SK-N-SH treated with all-trans-retinoic acid at 6 μM for 48 hours (cell line): ENCODE data around the gene DVL1.

Experiments
- ATAC-seq: fragments of 200-7000 bp; cut with Tn5 transposase; 3 replicates; pipeline ENCODE4 v1.9.1; 2020; ENCODE audit warnings: mild to moderate bottlenecking, moderate library complexity
- ARNTL ChIP-seq: fragments of 450-650 bp; formaldehyde crosslinking; IDR thresholded peaks from 2 replicates; pipeline ENCODE4 v1.5.0; 2020; ENCODE audit warnings: low read depth, mild to moderate bottlenecking, moderate library complexity, borderline replicate concordance
- BACH2 ChIP-seq: fragments of 250-450 bp; sonication (Bioruptor Pico); IDR thresholded peaks from 2 replicates; pipeline ENCODE4 v1.9.0; 2021; ENCODE audit warnings: mild to moderate bottlenecking, borderline replicate concordance
- CREB5 ChIP-seq: fragments of 250-450 bp; sonication (Bioruptor Pico); IDR thresholded peaks from 2 replicates; pipeline ENCODE4 v1.5.1; 2020; ENCODE audit warnings: low read depth, mild to moderate bottlenecking, moderate library complexity
- CSDC2 ChIP-seq: fragments of 250-450 bp; sonication (Bioruptor Pico); IDR thresholded peaks from 2 replicates; pipeline ENCODE4 v1.5.0; 2020; ENCODE audit warnings: mild to moderate bottlenecking, moderate library complexity
- CSRNP3 ChIP-seq: fragments of 250-450 bp; sonication (Bioruptor Pico); IDR thresholded peaks from 2 replicates; pipeline ENCODE4 v1.5.1; 2021; ENCODE audit warnings: mild to moderate bottlenecking, moderate library complexity
- ESRRG ChIP-seq: fragments of 250-450 bp; sonication (Bioruptor Pico); IDR thresholded peaks from 2 replicates; pipeline ENCODE4 v1.6.1; 2021; ENCODE audit warnings: mild to moderate bottlenecking
- GLIS3 ChIP-seq: fragments of 250-450 bp; sonication (Bioruptor Pico); IDR thresholded peaks from 2 replicates; pipeline ENCODE4 v1.5.0; 2020; ENCODE audit warnings: mild to moderate bottlenecking, moderate library complexity
- ISL1 ChIP-seq: fragments of 250-450 bp; sonication (Bioruptor Pico); IDR thresholded peaks from 2 replicates; pipeline ENCODE4 v2.1.2; 2022; ENCODE audit warnings: mild to moderate bottlenecking, moderate library complexity
- PATZ1 ChIP-seq: fragments of 250-450 bp; sonication (Bioruptor Pico); IDR thresholded peaks from 2 replicates; pipeline ENCODE4 v1.8.0; 2020; ENCODE audit warnings: mild to moderate bottlenecking, moderate library complexity, borderline replicate concordance
- POU6F1 ChIP-seq: fragments of 250-450 bp; sonication (Bioruptor Pico); IDR thresholded peaks from 2 replicates; pipeline ENCODE4 v1.8.0; 2021; ENCODE audit warnings: low read depth, mild to moderate bottlenecking, moderate library complexity, borderline replicate concordance
- PPARA ChIP-seq: fragments of 250-450 bp; sonication (Bioruptor Pico); IDR thresholded peaks from 2 replicates; pipeline ENCODE4 v1.5.0; 2020; ENCODE audit warnings: mild to moderate bottlenecking, borderline replicate concordance
- SNAI2 ChIP-seq: fragments of 250-450 bp; sonication (Bioruptor Pico); IDR thresholded peaks from 2 replicates; pipeline ENCODE4 v1.5.0; 2020; ENCODE audit warnings: mild to moderate bottlenecking, moderate library complexity
- TCF4 ChIP-seq: fragments of 250-450 bp; sonication (Bioruptor Pico); IDR thresholded peaks from 2 replicates; pipeline ENCODE4 v1.8.0; 2021; ENCODE audit warnings: mild to moderate bottlenecking, moderate library complexity, borderline replicate concordance
- ZC3H10 ChIP-seq: fragments of 250-450 bp; sonication (Bioruptor Pico); IDR thresholded peaks from 2 replicates; pipeline ENCODE4 v1.5.1; 2021; ENCODE audit warnings: mild to moderate bottlenecking, moderate library complexity
- ZFP30 ChIP-seq: fragments of 450-650 bp; formaldehyde crosslinking; IDR thresholded peaks from 2 replicates; pipeline ENCODE4 v1.5.0; 2022; ENCODE audit warnings: mild to moderate bottlenecking, moderate library complexity
- ZNF565 ChIP-seq: fragments of 450-650 bp; formaldehyde crosslinking; conservative IDR thresholded peaks from 2 replicates; pipeline ENCODE4 v1.5.0; 2020; ENCODE audit warnings: low read depth, mild to moderate bottlenecking, moderate library complexity
- ZNF70 ChIP-seq: fragments of 450-650 bp; formaldehyde crosslinking; IDR thresholded peaks from 2 replicates; pipeline ENCODE4 v1.5.0; 2020; ENCODE audit warnings: mild to moderate bottlenecking, moderate library complexity
- ZNF8 ChIP-seq: fragments of 450-650 bp; formaldehyde crosslinking; IDR thresholded peaks from 2 replicates; pipeline ENCODE4 v1.5.0; 2020; ENCODE audit warnings: mild to moderate bottlenecking, moderate library complexity

The DVL1 gene

GRCh38 chr1:1315435-1315954 lies 33.7 kb downstream of the DVL1 start:
- TF ChIP-seq TCF4 (CRISPR knock-in tag) (no peak), ARNTL (CRISPR knock-in tag) (no peak), ZFP30 (CRISPR knock-in tag) (no peak), ZC3H10 (CRISPR knock-in tag) (no peak), GLIS3 (no peak), ZNF8 (CRISPR knock-in tag) (no peak), BACH2 (CRISPR knock-in tag) (no peak), CSDC2 (CRISPR knock-in tag) (no peak), SNAI2 (CRISPR knock-in tag) (no peak)
- no peak for ATAC-seq

- no peak for ATAC-seq
- no peak for TF ChIP-seq PATZ1
Measured at GRCh38 chr1:1314678-1315335, 34.4 kb downstream of the DVL1 start.

- ATAC-seq = no peak
- TF ChIP-seq ZNF565 (no peak), PPARA (CRISPR knock-in tag) (no peak), ZNF70 (CRISPR knock-in tag) (no peak), ESRRG (CRISPR knock-in tag) (no peak), CSRNP3 (no peak), BACH2 (CRISPR knock-in tag) (no peak), POU6F1 (CRISPR knock-in tag) (no peak), ISL1 (CRISPR knock-in tag) (no peak), SNAI2 (CRISPR knock-in tag) (no peak)
- TF ChIP-seq, all 23 proteins: peak for 0
Measured at GRCh38 chr1:1314237-1314586, 35.0 kb downstream of the DVL1 start.

GRCh38 chr1:1313500-1314236 lies 35.5 kb downstream of the DVL1 start:
- no peak for ATAC-seq
- TF ChIP-seq CREB5 (CRISPR knock-in tag) = no peak
- TF ChIP-seq CSDC2 (CRISPR knock-in tag) = no peak
- TF ChIP-seq TCF4 (CRISPR knock-in tag) = no peak
- TF ChIP-seq ZNF70 (CRISPR knock-in tag) = no peak
- no peak for TF ChIP-seq CSRNP3
